Measurements from ENCODE around the gene PPL.

DNA sequence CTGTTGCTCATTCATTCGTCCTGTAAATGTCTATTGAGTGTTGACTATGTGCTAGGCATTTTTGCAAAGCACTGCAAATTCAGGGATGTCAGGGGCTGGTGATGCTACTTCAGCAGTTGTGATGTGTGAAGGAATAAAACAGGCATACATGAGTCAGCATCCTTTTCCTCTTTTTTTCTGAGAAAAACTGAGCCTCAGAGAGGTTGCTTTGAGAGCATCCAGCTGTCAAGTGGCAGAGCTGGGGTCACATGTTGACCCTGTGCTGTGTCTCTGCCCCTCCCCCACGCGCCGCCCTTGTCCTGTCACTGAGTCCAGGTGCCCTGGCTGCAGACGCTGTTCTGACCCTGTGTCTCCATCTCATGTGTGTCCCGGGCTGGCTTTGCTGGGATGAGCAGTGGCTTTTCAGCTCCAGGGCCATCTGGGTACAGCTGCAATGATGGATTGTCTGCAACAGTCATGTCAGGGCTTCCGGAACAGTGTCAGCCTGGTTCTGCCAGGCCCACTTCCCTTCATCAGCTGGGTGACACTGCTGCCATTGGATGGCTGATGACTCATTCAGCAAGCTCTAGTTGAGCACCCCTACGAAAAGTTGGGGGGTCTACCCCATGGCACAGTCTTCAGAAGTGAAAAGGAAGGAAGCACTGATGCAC is 36.1 kb upstream of the PPL start:
- no peak for TF ChIP-seq POLR2A (IDR thresholded peaks at IDR 0.05)
- no peak for TF ChIP-seq CTCF (IDR thresholded peaks at IDR 0.05)

All from right lobe of liver (tissue), 4 donors.